ENCODE measurements around the gene HIVEP2.

The HIVEP2 gene

DNA sequence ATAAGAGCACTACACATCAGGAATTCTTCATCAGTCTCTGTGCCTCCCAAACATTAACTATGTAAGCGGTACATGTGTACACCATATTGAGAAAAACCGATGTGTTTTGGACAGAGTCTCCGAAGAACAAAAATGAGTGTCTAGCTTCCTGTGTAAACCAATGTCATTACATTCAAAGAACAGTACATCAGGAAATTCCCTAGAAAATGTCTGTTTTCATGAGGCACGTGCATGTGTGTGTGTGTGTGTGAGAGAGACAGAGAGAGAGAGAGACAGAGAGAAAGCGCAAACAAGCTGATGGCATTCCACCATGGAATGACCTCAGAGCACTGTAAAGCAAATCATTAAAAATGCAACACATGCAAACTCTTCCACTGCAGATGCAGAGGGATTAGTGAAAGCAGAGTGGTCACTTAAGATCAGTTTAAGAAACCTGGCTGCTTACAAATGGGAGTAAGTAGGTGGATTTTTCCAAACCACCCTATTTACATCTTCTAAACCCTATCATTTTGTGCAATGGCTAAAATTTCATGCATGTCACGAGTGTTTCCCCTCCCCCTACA is 133.9 kb downstream of the HIVEP2 start:
- no peak for DNase-seq

DNA sequence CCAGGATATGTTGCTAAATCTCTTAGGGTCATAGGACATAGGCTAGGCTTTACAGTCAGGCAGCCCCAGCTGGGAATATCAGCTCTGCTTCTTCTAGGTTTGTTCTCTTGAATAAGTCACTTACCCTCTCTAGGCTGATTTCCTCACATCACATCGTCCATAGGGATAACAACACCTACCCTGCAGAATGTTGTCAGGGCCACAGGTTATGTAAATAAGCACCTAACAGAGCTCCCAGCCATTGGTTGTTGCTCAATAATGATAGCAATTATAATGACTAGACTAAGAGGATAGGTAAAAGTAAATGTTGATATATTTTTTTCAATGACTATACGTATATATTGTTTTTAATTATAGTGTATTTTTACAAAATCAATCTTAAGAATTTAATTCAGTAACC is 135.0 kb downstream of the HIVEP2 start:
- DNase-seq: no peak

DNA sequence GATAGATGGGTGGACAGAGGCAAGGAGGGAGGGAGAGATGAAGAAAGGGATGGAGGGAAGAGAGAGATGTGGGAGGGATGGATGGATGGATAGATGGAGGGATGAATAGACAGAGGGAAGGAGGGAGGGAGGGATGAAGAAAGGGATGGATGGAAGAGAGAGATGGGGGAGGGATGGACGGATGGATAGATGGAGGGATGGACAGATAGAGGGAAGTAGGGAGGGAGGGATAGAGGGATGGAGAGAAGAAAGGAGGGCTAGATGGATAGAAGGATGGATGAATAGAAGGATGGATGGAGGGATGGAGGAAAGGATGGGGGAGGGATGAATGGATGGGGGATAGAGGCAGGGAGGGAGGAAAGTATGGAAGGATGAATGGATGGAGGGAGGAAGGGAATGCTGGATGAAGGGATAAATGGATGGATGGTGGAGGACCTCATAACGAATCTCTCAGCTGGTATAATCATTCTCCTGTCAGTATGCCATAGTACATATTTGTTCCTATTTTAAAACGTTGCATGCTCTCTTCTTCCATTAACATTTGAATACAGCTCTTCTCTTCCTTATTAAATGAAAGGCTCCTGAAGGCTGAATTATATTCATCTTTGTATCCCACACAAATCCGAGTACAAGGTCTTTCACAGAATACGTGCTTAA is 136.4 kb downstream of the HIVEP2 start:
- no peak for DNase-seq

DNA sequence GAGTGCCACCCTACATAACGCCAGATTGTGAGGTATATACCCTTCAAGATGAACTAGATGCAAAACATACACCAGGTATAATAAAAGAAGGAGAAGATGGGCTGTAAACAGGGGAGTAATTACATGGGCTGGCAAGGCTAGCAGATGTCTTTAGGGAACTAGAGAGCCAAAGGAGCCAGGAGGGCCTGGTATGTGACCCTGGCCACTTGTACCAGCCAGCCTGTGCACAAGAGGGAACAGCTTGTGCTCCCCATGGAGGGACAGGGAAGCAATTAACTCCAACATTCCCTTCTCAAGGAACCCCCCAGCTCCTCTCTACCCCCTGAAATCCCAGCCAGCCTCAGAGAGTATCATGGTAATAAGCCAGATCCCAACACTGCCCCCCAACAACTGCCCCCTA is 139.9 kb downstream of the HIVEP2 start:
- DNase-seq: no peak

DNA sequence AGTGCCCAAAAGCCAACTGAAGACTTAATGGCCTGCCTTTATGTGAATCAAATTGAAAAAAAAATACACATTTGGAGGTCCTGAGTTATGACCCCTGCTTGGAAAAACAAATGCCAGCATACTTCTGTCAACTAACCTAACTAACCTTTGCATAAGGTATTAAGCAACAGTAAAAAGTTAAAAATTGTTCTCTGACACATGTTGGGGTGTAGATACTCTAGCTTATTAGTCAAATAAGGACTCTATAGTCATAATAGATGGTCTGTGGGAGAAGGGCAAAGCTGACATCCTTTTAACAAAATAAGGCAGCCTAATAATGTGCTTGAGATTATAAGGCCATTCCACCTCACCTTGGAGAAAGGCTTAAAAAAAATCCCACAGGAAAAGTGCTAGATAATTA is 140.5 kb downstream of the HIVEP2 start:
- DNase-seq: no peak

DNA sequence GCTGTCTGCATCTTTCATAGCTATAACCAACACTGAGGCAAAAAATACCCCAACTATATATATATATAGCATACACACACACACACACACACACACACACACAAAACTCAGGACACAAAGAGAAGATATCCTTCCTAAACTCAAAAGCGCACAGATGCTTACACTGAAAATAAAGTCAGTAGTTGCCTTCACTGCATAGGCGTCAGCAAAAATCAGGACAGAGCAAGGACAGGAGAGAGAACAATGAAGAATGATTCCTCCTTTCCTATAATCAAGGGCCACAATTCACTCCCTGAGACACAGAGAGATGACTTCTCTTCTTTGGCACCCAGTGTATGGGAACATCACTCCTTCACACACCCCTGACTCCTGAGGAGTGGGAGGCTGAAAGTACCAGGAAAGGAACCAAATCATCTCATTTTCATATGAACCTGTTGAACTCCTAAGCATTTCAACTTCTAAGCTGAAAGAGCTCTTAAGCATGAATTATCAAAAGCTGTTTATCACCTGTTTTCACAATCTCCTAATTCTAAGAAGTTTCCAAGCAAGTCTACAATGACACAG is 141.4 kb downstream of the HIVEP2 start:
- no peak for DNase-seq

DNA sequence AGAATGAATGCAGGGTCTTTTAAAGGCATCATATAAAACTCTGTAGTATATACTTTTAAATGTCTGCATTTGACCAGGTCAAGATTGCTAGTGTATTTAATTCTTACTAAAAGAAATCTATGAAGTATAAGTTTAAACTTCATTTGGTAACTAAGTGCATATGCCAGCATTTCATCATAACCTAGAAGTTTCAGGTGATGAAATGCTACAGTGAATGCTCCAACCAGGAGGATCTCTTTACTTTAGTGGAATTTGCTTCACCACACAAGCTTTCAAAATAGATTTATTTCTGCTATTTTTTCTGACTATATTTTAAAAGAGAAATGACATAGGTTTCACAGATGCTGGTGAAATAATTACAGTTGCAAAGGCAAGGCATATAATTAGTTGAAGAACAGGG is 141.9 kb downstream of the HIVEP2 start:
- DNase-seq: no peak

DNA sequence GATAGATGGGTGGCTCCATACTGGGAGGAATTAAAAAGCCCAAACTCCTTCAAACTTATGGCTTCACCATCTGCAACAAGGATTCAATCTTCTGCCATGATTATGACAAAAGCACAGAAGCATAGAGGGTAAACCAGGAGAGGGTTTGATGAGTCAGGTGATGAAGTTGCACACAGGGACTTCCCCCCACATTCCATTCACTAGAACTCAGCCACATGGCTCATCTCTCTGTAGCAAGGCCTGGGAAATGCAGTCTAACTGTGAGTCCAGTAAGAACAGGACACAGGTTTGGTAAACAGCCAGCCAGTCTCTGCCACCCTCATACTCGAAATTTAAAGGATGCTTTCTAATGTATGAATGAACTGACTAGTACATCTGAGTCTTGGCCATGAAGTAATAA is 142.9 kb downstream of the HIVEP2 start:
- DNase-seq: peak; percentile 71

DNA sequence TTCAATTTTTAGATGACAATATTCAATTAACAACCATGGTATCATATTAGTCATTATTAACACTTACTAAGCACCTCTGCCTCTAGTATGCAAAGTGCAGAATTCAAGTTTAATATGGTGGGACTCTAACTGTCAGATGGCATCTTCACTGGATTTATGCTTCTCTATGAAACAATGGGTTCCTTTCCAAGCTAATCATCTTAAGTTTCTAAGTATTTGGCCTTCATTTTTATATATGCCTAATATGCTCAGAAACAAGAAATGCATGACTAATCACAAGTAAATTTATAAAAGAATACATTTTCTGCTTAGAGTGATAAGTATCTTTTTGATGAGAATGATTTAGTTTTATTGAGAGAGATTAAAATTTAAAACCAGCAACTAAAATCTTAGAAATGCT is 144.7 kb downstream of the HIVEP2 start:
- no peak for DNase-seq

DNA sequence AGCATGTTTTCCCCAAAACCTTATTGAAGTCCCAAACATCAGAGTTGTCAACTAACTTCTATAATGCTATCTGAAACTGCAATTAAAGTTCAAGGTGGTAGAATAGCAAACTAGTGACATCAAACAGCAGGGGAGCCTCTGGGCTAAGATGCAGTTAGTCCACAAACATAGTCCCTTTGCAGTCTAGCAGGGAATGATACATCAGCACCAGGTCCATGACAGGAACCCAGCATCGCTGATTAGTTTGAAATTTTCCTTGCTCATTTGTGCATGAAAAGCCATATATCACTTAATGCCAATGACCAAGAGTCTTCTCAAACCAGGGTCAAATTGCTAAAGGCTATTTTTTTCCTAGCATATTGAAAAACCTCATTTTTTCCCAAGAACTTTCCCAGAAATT is 145.3 kb downstream of the HIVEP2 start:
- no peak for DNase-seq

DNA sequence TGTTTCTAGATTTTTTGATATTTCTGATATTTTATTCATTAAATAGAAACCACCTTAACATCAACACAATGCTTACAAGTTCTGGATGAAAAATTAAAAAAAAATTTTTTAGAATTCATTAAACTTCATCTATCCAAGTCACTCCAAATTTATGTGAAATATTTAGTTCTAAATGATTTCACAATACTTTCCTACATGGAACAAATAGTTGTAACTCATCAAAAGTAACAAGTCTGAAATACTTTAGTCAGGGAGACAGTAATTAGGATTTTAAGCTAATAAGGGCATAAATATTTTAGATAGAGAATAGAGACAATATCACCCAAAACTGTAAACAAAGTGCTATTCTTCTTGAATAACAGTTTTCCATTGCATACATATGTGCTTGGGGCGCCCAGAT is 147.8 kb downstream of the HIVEP2 start:
- no peak for DNase-seq

DNA sequence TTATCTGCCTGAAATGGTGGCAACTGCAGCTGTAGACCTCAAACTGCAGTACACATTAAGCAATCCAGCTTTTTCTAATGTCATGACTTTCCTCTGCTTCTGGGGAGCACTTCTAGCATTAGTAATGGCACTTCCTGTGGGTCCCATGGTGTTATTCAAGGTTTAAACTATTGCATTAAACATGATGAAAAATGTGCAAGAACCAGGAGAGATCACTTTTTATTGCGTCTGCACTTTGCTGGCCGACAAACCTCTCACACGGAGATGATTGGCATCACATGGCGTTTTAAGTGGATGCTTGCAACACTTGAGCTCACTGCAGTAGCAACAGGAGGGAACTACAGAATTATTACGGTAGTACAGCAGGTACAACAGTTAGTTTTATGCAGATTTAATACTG is 148.4 kb downstream of the HIVEP2 start:
- DNase-seq: no peak

DNA sequence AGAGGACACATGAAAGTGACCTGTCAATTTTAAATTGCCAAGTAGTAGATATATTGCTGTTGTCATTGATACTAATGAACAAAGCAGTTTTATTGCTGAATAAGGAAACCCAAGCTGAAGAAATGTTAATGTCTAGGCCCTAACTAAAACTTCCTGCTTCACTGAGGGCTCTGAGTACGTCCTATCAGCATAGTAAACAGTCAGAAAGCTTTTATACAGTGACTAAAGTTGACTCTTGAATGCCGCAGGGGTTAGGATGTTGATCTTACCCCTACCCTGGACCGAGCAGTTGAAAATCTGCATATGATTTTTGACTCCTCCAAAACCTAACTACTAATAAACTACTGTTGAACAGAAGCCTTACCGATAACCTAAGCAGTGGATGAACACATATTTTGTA is 149.0 kb downstream of the HIVEP2 start:
- DNase-seq: no peak

DNA sequence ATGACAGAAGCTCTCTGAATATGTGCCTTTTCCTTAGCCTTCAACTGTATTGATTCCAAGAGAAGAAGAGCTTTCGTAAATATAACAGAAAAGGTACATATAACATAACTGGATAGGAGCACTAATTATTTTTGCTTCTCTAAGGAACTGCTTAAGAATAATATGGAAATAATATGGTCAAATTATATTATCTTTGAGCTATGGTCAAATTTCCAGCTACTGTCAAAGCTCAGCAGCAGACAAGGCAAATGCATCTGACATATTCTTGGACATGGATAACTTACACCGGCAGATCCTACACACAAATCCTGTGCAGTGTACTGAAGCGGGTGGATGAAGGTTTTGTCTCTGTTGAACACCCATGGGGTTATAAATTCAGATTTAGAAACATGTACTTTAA is 150.6 kb downstream of the HIVEP2 start:
- no peak for DNase-seq

DNA sequence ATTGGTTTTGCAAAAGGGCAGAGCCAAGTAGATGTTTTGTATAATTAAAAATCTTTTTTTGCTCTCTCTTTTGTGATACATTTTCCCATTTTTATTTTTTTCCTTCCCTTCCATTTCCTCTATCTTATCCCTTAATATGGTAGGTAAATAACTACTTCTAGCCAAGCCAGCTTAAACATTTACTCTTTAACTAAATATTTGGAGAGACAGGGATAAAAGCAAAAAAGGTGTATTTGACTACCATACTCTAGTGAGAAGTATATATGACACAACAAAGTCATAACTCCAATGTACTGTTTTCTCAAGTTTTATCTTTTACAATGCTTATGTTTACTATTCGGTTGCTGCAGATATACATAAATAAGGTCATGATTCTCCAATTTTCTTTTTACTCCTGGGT is 154.7 kb downstream of the HIVEP2 start:
- DNase-seq: no peak

DNA sequence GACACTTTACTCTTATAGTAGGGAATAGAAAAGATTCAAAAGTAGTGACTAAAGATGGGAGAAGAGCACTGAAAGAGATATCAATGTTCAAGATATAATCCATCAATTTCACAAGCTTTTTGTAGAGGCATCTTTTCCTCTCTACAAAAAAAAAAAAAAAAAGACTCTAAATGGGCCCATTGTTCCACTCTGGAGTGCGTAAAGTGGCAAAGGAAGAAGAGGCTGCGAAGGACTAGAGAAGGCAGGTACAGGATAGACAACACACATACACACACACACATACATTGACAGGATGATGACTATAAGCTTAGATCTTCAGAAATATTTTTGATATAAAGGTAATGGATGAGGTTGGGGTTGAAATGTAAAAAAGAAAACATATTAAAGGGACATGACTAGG is 157.6 kb downstream of the HIVEP2 start:
- DNase-seq: no peak

DNA sequence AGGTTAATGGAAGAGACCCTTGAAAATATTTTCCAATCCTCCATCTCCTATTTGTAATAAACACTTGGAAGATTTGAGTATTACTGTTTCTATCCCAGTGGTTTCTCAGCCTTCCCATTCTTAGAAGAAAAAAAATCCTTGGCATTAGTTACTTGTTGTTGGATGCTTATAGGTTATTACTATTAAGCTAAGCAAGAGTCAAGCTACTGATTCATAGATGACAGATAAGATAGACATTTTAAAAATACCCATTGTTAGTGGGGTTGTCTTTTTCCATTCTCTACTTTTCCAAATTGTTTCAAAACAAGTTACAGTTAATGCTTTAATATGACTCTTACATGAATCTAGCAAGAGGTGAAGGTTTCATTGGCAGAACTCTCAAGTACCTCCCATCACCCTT is 158.5 kb downstream of the HIVEP2 start:
- no peak for DNase-seq

DNA sequence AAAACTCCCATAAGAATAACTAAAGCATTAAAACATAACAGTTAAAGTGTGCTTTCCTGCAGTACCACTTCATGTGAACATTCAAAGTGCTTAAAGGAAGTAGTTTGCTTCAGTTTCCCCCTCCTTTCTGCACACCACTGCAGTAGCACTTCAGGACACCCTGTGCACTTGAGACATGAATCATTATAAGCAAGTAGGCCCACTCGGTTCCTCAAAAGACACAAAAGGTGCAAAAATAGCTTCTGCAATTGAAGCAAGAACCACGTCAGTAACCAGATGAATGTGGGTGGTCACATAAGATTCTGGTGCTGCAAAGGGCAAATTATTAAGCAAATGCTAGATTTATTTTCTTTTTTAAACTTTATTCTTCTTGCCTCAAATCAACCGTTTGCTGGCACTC is 160.6 kb downstream of the HIVEP2 start:
- no peak for DNase-seq

DNA sequence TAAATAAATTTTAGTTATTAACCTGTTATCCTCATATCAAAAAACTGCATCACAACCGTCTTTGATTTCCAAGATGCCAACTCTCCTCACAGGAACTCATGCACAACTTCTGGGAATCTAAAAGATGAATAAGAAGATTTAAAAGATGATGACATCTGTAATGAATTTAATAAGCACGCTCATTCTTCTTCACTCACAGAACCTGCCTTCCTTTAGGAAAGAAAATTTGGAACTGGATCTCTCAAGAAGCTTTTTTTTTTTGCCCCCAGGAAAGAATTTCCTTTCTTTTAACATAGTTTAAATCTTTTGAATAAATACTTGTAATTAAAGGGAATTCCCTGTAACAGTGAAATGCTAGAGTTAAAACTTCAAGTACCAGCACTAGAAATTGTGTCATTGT is 161.5 kb downstream of the HIVEP2 start:
- DNase-seq: no peak

DNA sequence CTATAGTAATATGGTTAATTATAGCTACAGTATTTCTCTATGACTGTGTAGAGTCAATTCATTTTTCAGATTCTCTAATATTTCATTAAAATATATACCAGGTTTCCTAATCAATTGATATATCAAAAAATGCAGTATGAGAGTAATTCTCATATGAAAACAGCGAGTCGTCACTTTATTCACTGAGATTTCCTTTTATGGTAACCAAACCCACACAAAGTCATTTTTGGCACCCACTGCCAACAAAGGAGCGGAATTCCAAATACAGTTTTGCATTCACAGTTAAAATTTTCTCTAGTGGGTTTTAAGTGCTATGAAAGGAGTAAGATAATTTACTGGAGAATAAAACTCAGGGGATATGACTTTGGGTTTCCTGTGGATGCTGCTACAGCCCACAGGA is 163.8 kb downstream of the HIVEP2 start:
- DNase-seq: no peak

DNA sequence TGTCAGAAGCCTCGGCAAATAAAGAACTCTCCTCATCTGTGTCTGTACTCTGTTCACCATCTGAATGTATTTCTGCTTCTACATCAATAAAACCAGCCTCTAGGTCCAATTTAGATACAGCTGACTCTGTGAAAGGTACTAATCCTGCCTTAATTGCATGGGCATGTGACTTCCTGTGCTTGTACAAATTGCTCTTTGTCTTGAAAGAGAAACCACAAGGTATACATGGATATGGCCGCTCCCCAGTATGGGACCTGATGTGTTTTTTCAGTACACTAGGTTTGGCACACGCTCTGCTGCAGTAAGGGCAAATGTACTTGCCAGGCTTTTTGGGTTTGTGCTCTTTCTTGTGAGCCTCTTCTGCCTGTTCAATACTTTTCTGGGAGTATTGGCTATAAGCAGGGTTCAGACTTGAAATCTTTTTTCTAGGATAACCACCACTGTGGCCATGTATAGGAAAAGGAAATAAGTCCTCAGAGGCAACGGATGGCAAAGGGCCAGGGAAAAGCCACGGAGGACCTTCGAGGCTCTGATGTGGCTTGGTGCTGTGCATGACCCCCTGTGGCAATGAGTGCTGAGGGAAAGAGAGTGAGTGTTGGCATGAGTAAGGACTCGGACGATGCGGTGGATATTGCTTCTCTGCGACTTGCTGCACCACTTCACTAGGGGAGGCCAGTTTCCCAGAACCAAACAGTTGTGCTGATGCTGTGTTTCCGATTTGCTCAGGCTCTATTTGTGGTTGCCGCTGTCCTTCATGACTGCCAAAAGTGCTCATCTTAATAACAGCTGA is 170.9 kb downstream of the HIVEP2 start:
- DNase-seq: no peak

DNA sequence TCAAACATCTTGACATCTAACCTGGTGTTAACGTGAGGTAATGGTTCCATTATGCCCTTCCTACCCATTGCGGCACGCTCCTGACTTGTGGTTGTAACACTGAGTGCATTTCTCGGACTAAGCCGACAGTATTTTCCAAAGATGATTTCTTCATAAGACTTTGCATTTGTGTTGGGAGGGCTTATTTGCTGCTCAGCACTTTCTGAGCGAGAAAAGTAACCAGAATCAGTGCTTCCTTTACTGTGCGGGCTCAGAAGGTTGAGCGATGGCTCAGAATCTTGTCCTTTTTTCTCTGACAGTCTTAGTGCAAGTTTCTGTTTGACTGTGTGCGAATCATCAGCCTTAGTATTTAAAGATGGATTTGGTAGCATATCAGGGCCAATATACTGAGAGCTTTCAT is 171.7 kb downstream of the HIVEP2 start:
- DNase-seq: peak; percentile 45

DNA sequence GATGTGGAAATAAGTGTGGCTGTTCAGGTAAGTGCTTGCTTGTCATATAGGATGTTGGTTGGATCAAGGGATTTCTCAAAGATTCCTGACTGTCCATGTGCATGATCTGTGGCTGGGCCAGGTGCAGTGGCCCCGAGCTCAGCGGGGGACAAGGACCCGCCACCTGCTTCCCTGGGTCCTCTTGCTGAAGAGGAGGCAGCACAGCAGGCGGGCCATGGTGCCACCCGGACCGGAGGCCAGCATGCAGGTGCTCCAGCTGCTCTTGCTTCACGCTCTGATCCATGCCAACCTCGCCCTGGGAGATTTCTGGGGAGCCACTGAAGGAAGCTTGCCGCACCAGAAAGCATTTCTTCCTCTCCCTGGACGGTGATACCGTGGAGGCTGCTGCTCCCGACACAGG is 173.8 kb downstream of the HIVEP2 start:
- DNase-seq: no peak

DNA sequence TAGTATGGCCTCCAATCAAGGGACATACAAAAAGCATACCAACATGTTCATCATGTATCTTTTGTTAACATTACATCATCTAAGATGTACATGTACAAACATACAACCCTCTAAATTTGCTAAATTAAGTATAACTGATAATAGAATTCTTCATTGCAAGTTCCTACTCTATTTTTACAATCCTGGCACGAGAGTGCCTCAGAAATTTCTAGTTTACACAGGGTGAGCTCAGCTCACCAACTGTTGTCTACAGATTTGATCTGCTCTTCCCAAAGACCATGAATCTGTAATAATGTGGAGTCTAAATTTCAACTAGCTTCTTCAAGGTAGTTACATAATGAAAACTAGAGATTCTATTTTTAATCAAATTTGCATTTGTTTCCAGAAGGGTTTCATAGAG is 179.7 kb downstream of the HIVEP2 start:
- no peak for DNase-seq

Data from stimulated activated CD4-positive, alpha-beta T cell treated with anti-CD3 and anti-CD28 coated beads, Interleukin-1b, Interleukin-23, amount 100 ng/mL, for 48 hours (primary cell).